H1 (cell line): ENCODE data around the gene OLAH. TPM values are rescaled to one million over a fixed set of nuclear protein-coding genes. Genes with fewer than 3 reads are reported as not detected.

Experiments
- CTCF ChIA-PET: fragments of 300-600 bp; sonication (Branson Sonifier 250); formaldehyde crosslinking; loops from one replicate; lab custom pipeline; 2021; ENCODE audit not compliant: partially characterized antibody; lab: Charles Lee
- POLR2A ChIA-PET: fragments of 300-600 bp; sonication (Branson Sonifier 250); formaldehyde crosslinking; loops from one replicate; lab custom pipeline; 2021; ENCODE audit warnings: inconsistent platforms; ENCODE audit not compliant: partially characterized antibody; lab: Charles Lee
- DNase-seq, 2 experiments: peaks; one replicate each; pipeline versions ENCODE4 v3.0.0 to v3.0.0-alpha.2; 2010 to 2022; ENCODE audit warnings: low spot score in 2 of 2, low read depth in 1 of 2, mixed read lengths in 1 of 2
- FAIRE-seq: peaks from 2 replicates; lab custom pipeline; 2011; peaks lifted over from hg19 to GRCh38; lab: Jason Lieb, UNC
- H2AFZ ChIP-seq: 2 replicates; pipeline ENCODE4 v1.8.1; 2012; ENCODE audit warnings: low read length, inconsistent platforms
- H2AK5ac ChIP-seq: 2 replicates; pipeline ENCODE4 v1.6.1; 2013; ENCODE audit warnings: low read depth, low read length
- H2BK120ac ChIP-seq: replicated peaks from 2 replicates; pipeline ENCODE3; 2013; ENCODE audit warnings: low read depth, low read length, inconsistent platforms
- H2BK12ac ChIP-seq: 2 replicates; pipeline ENCODE4 v1.6.1; 2013; ENCODE audit warnings: low read depth, low read length
- H2BK15ac ChIP-seq: 2 replicates; pipeline ENCODE4 v1.6.1; 2013; ENCODE audit warnings: low read length
- H2BK20ac ChIP-seq: 2 replicates; pipeline ENCODE4 v1.6.1; 2013; ENCODE audit warnings: low read length
- H2BK5ac ChIP-seq: 2 replicates; pipeline ENCODE4 v1.6.1; 2013; ENCODE audit warnings: low read depth, low read length
- H3K14ac ChIP-seq: 2 replicates; pipeline ENCODE4 v1.6.1; 2013; ENCODE audit warnings: inconsistent platforms; ENCODE audit not compliant: insufficient read length
- H3K18ac ChIP-seq: 2 replicates; pipeline ENCODE4 v1.6.1; 2013; ENCODE audit warnings: low read length; ENCODE audit errors: extremely low read depth
- H3K23ac ChIP-seq: 2 replicates; pipeline ENCODE4 v1.6.1; 2013; ENCODE audit warnings: inconsistent platforms; ENCODE audit not compliant: insufficient read length
- H3K23me2 ChIP-seq: 2 replicates; pipeline ENCODE4 v1.6.1; 2013; ENCODE audit warnings: low read depth, low read length
- H3K27ac ChIP-seq: 2 replicates; pipeline ENCODE4 v1.6.1; 2011; ENCODE audit warnings: low read depth, low read length, inconsistent platforms
- H3K27me3 ChIP-seq, 4 experiments: replicated peaks in 1 of 4; 1 replicate in 1 of 4; 2 replicates in 3 of 4; pipeline versions ENCODE4 v1.6.1 to v1.8.1; 2011 to 2013; ENCODE audit warnings: low read length in 3 of 4, mild to moderate bottlenecking in 3 of 4, inconsistent platforms in 2 of 4, mixed read lengths in 2 of 4, moderate library complexity in 1 of 4; ENCODE audit not compliant: control insufficient read depth in 3 of 4, insufficient read depth in 3 of 4; ENCODE audit errors: extremely low read depth in 1 of 4
- H3K36me3 ChIP-seq, 4 experiments: 2 replicates each; pipeline versions ENCODE4 v1.6.1 to v1.8.1; 2011 to 2013; ENCODE audit warnings: mild to moderate bottlenecking in 4 of 4, low read length in 3 of 4, moderate library complexity in 2 of 4, control low read depth in 1 of 4, inconsistent platforms in 1 of 4; ENCODE audit not compliant: insufficient read depth in 4 of 4, control insufficient read depth in 2 of 4
- H3K4ac ChIP-seq: replicated peaks from 2 replicates; pipeline ENCODE3; 2013; ENCODE audit warnings: low read length, low read depth, mixed read lengths, inconsistent platforms; ENCODE audit not compliant: insufficient read length
- H3K4me1 ChIP-seq, 4 experiments: replicated peaks in 1 of 4; 1 replicate in 1 of 4; 2 replicates in 3 of 4; pipeline versions ENCODE4 v1.6.1 to v1.8.1; 2011 to 2013; ENCODE audit warnings: low read length in 3 of 4, inconsistent platforms in 2 of 4, mixed read lengths in 1 of 4; ENCODE audit not compliant: insufficient read depth in 4 of 4, control insufficient read depth in 3 of 4
- H3K4me2 ChIP-seq, 2 experiments: 2 replicates each; pipeline versions ENCODE4 v1.6.1 to v1.8.1; 2011 to 2013; ENCODE audit warnings: low read depth in 2 of 2, low read length in 2 of 2, control low read depth in 1 of 2, inconsistent platforms in 1 of 2, mild to moderate bottlenecking in 1 of 2; ENCODE audit not compliant: insufficient read depth in 1 of 2
- H3K4me3 ChIP-seq, 4 experiments: fragments of 200-600, 300-600 bp in 1 of 4; sonication (generic), shearing (Covaris generic), sonication (Bioruptor Twin) in 1 of 4; 2 replicates each; pipeline versions ENCODE4 v1.5.1 to v1.8.1; 2011 to 2016; ENCODE audit warnings: low read length in 4 of 4, low read depth in 3 of 4, control low read depth in 2 of 4, inconsistent platforms in 2 of 4, mild to moderate bottlenecking in 2 of 4, mixed read lengths in 1 of 4, moderate library complexity in 1 of 4; ENCODE audit not compliant: insufficient read depth in 2 of 4; ENCODE audit errors: extremely low read depth in 1 of 4
- H3K56ac ChIP-seq: replicated peaks from 2 replicates; pipeline ENCODE3; 2013; ENCODE audit warnings: low read depth, mild to moderate bottlenecking, mixed read lengths, low read length, inconsistent platforms; ENCODE audit not compliant: insufficient read length
- H3K79me1 ChIP-seq: 2 replicates; pipeline ENCODE4 v1.6.1; 2013; ENCODE audit warnings: low read depth, low read length, control low read depth
- H3K79me2 ChIP-seq, 2 experiments: 2 replicates each; pipeline versions ENCODE4 v1.6.1 to v1.8.1; 2012 to 2013; ENCODE audit warnings: low read length in 2 of 2, mild to moderate bottlenecking in 2 of 2, inconsistent platforms in 1 of 2; ENCODE audit not compliant: insufficient read depth in 2 of 2, control insufficient read depth in 1 of 2
- H3K9ac ChIP-seq, 4 experiments: replicated peaks in 1 of 4; 1 replicate in 1 of 4; 2 replicates in 3 of 4; pipeline versions ENCODE4 v1.6.1 to v1.8.1; 2011 to 2013; ENCODE audit warnings: low read depth in 3 of 4, low read length in 3 of 4, control low read depth in 2 of 4, mild to moderate bottlenecking in 2 of 4, moderate library complexity in 2 of 4, inconsistent platforms in 1 of 4; ENCODE audit errors: extremely low read depth in 1 of 4
- H3K9me3 ChIP-seq, 2 experiments: 2 replicates each; pipeline versions ENCODE4 v1.6.1 to v1.8.1; 2012 to 2013; ENCODE audit warnings: mild to moderate bottlenecking in 2 of 2, moderate library complexity in 2 of 2, control low read depth in 1 of 2, inconsistent platforms in 1 of 2, low read depth in 1 of 2, low read length in 1 of 2, mixed read lengths in 1 of 2; ENCODE audit not compliant: insufficient read depth in 2 of 2
- H4K20me1 ChIP-seq, 2 experiments: replicated peaks in 1 of 2; 2 replicates each; pipeline versions ENCODE3 to v1.8.1; 2011 to 2013; ENCODE audit warnings: inconsistent platforms in 2 of 2, low read length in 2 of 2, mild to moderate bottlenecking in 1 of 2; ENCODE audit not compliant: insufficient read depth in 2 of 2, control insufficient read depth in 1 of 2
- H4K5ac ChIP-seq: 2 replicates; pipeline ENCODE4 v1.6.1; 2013; ENCODE audit warnings: low read length, low read depth, mixed read lengths, inconsistent platforms; ENCODE audit not compliant: insufficient read length
- H4K8ac ChIP-seq: 2 replicates; pipeline ENCODE4 v1.8.0; 2013; ENCODE audit warnings: mild to moderate bottlenecking, moderate library complexity, low read length, inconsistent platforms; ENCODE audit not compliant: insufficient read depth; ENCODE audit errors: extremely low read depth
- H4K91ac ChIP-seq: replicated peaks from 2 replicates; pipeline ENCODE3; 2013; ENCODE audit warnings: low read length, mixed read lengths, inconsistent platforms; ENCODE audit not compliant: insufficient read length
- ATF3 ChIP-seq: IDR thresholded peaks from 2 replicates; pipeline ENCODE4 v1.6.1; 2011; ENCODE audit warnings: low read depth, mild to moderate bottlenecking, low read length; ENCODE audit not compliant: insufficient read depth
- CTBP2 ChIP-seq: IDR thresholded peaks from 2 replicates; pipeline ENCODE4 v1.7.0; 2011; ENCODE audit warnings: borderline replicate concordance, mild to moderate bottlenecking, moderate library complexity, mixed read lengths, low read length; ENCODE audit not compliant: insufficient read depth, insufficient read length
- HDAC6 ChIP-seq: IDR thresholded peaks from one replicate; pipeline ENCODE4 v1.7.1; 2012; ENCODE audit warnings: low read depth, mild to moderate bottlenecking, inconsistent platforms, low read length, moderate library complexity
- RBBP5 ChIP-seq: IDR thresholded peaks from 2 replicates; pipeline ENCODE4 v1.7.1; 2012; ENCODE audit warnings: low read depth, mild to moderate bottlenecking, inconsistent platforms, low read length, moderate library complexity, borderline replicate concordance
- TAF7 ChIP-seq: optimal IDR thresholded peaks from 2 replicates; pipeline ENCODE3; 2011; ENCODE audit warnings: low read depth, mild to moderate bottlenecking, inconsistent platforms, low read length, moderate library complexity, borderline replicate concordance
- WGBS, 2 experiments: shearing (Covaris generic) in 1 of 2; methylation state at CpG; one replicate each; pipeline versions ENCODE4 v1.1.6 to v1.1.7; 2013 to 2015; ENCODE audit warnings: low lambda C conversion rate in 2 of 2, mixed read lengths in 2 of 2, inconsistent platforms in 1 of 2, low coverage in 1 of 2, missing lambda C conversion rate in 1 of 2; ENCODE audit not compliant: insufficient replicate concordance in 2 of 2, insufficient coverage in 1 of 2, insufficient read length in 1 of 2; ENCODE audit errors: extremely low coverage in 1 of 2, missing lambda C conversion rate in 1 of 2; 5-methylcytosine and 5-hydroxymethylcytosine counted together
- long read RNA-seq, 2 experiments: library from RNA in 1 of 2; library from capped mRNA in 1 of 2; stranded (forward); transcript quantifications; one replicate each; pipeline ENCODE4 v2.0.0, GENCODE V29; 2021; ENCODE audit warnings: inconsistent platforms in 1 of 2
- polyA minus RNA-seq, 3 experiments: library from RNA; depleted of rRNA, polyadenylated mRNA; stranded (reverse); fragments of >200 nt; gene quantifications; 1 replicate in 2 of 3; 2 replicates in 1 of 3; pipeline ENCODE4 v1.2.3, GENCODE V29; 2011
- polyA plus RNA-seq, 7 experiments: library from polyadenylated mRNA; depleted of rRNA in 3 of 7; stranded (reverse) in 5 of 7; unstranded in 2 of 7; fragments of >200 nt in 5 of 7; fragments of 200-250 nt in 2 of 7; gene quantifications; 1 replicate in 5 of 7; 2 replicates in 1 of 7; 4 replicates in 1 of 7; pipeline versions ENCODE4 v1.2.1 to v1.2.3, GENCODE V29; 2011 to 2013; ENCODE audit warnings: missing spikeins in 2 of 7, mixed read lengths in 2 of 7
- total RNA-seq: library from RNA; stranded (reverse); fragmentation: NEBNext Ultra II Directional; extraction: Animal tissue kit (Norgen Biotek cat#: 25700); gene quantifications from 2 replicates; pipeline ENCODE4 v1.2.1, GENCODE V29; 2021

Gene OLAH
- total RNA-seq (not detected in 2 replicates), polyA plus RNA-seq (2011; rRNA removed) (not detected in 2 replicates), polyA minus RNA-seq (2011; rRNA and poly(A)+ RNA removed) (not detected in 2 replicates)
- polyA plus RNA-seq (2011; cell fraction: cytosol; rRNA removed): not detected
- polyA plus RNA-seq (2011; cell fraction: nucleus; rRNA removed): not detected
- polyA plus RNA-seq (2012, experiment 1 of 2): not detected in 4 replicates
- polyA plus RNA-seq (2012, experiment 2 of 2): not detected
- 0.04 TPM for polyA plus RNA-seq (2013, experiment 1 of 2)
- polyA plus RNA-seq (2013, experiment 2 of 2): 0.07 TPM
- polyA minus RNA-seq (2011; cell fraction: cytosol; rRNA and poly(A)+ RNA removed): not detected
- polyA minus RNA-seq (2011; cell fraction: nucleus; rRNA and poly(A)+ RNA removed): not detected
- long read RNA-seq, experiment 1: 0 reads
- long read RNA-seq, experiment 2: 0 reads

GRCh38 chr10:15043674-15044073 is at the start of gene OLAH:
Gene OLAH, plus strand, starts transcription at chr10:15043943. Its CDS starts 3,346 bp downstream, at chr10:15047289.
- H2BK5ac ChIP-seq: no peak within 1 kb of the TSS
- no peak within 1 kb of the TSS for H3K18ac ChIP-seq
- H4K5ac ChIP-seq: no peak within 1 kb of the TSS
- H3K36me3 ChIP-seq: no peaks in the 10 kb centered on the region
- FAIRE-seq (no peak), DNase-seq (no peak)
- H2BK15ac ChIP-seq: no peak within 1 kb of the TSS
- H3K4me2 ChIP-seq: no peak within 1 kb of the TSS
- no peak within 1 kb of the TSS for H2BK12ac ChIP-seq
- H3K23me2 ChIP-seq: no peaks in the 10 kb centered on the region
- H3K79me1 ChIP-seq: no peaks in the 10 kb centered on the region
- no peak for TF ChIP-seq TAF7
- no peak for TF ChIP-seq ATF3
- TF ChIP-seq RBBP5: no peak
- TF ChIP-seq CTBP2: no peak
- no peak for TF ChIP-seq HDAC6
- no peak within 1 kb of the TSS for H2BK20ac ChIP-seq
- no peak within 1 kb of the TSS for H2BK120ac ChIP-seq
- H2AK5ac ChIP-seq: no peak within 1 kb of the TSS
- H2AFZ ChIP-seq: no peak within 1 kb of the TSS
- H3K9ac ChIP-seq: no peak within 1 kb of the TSS
- H3K56ac ChIP-seq: no peak within 1 kb of the TSS
- H3K27me3 ChIP-seq: no peaks in the 10 kb centered on the region
- H4K20me1 ChIP-seq: no peaks in the 10 kb centered on the region
- H3K4me1 ChIP-seq: peaks cover 0 to 3% (median 0%) of the 10 kb centered on the region in 4 experiments; a peak in 1 of 7 replicates
- H3K79me2 ChIP-seq: no peaks in the 10 kb centered on the region
- ChIA-PET CTCF (no interaction called here), POLR2A (no interaction called here)
- H4K91ac ChIP-seq: no peak within 1 kb of the TSS
- H3K14ac ChIP-seq: no peak within 1 kb of the TSS
- 90% methylated on average over 1 of the region's 1 CpG; no CpG with 5 or more reads in 1 of the 2 experiments for WGBS, 2 experiments
- H4K8ac ChIP-seq: no peak within 1 kb of the TSS
- no peaks in the 10 kb centered on the region for H3K9me3 ChIP-seq
- no peak within 1 kb of the TSS for H3K23ac ChIP-seq
- H3K27ac ChIP-seq: no peak within 1 kb of the TSS
- no peak within 1 kb of the TSS for H3K4me3 ChIP-seq
- H3K4ac ChIP-seq: no peak within 1 kb of the TSS
